Measurements from ENCODE around the gene NEK4. TPM values are rescaled to one million over a fixed set of nuclear protein-coding genes. Genes with fewer than 3 reads are reported as not detected.

NEK4 gene
- total RNA-seq, 6 experiments from 2014 or later = 19.9 to 25.0 (median 21.7) TPM

- DNase-seq = no peak
- TF ChIP-seq, protein P1, sequence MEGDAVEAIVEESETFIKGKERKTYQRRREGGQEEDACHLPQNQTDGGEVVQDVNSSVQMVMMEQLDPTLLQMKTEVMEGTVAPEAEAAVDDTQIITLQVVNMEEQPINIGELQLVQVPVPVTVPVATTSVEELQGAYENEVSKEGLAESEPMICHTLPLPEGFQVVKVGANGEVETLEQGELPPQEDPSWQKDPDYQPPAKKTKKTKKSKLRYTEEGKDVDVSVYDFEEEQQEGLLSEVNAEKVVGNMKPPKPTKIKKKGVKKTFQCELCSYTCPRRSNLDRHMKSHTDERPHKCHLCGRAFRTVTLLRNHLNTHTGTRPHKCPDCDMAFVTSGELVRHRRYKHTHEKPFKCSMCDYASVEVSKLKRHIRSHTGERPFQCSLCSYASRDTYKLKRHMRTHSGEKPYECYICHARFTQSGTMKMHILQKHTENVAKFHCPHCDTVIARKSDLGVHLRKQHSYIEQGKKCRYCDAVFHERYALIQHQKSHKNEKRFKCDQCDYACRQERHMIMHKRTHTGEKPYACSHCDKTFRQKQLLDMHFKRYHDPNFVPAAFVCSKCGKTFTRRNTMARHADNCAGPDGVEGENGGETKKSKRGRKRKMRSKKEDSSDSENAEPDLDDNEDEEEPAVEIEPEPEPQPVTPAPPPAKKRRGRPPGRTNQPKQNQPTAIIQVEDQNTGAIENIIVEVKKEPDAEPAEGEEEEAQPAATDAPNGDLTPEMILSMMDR (IDR thresholded peaks at IDR 0.05) = no peak
- Mint-ChIP-seq H3K9me3 (no peaks in the 10 kb centered on the region), H3K27me3 (ENCODE audit: insufficient read depth) (peaks cover 4% of the 10 kb centered on the region), H3K4me1 (ENCODE audit: low read depth) (peaks cover 22% of the 10 kb centered on the region), H3K36me3 (ENCODE audit: low read depth) (no peaks in the 10 kb centered on the region), H3K4me3 (peak overlapping the region; percentile 95), H3K27ac (peak overlapping the region; percentile 92)
These were observed 568 bp upstream of the NEK4 start for GRCh38 chr3:52771334-52771681.

- no peaks in the 10 kb centered on the region for H3K9me3 Mint-ChIP-seq
- DNase-seq = no peak
- no peaks in the 10 kb centered on the region; the same call in 1 of the 2 replicates for H3K27me3 Mint-ChIP-seq (ENCODE audit: insufficient read depth)
- H3K27ac Mint-ChIP-seq = peak overlapping the region; percentile 53
- H3K4me3 Mint-ChIP-seq = peak overlapping the region; percentile 95
- peaks cover 22% of the 10 kb centered on the region for H3K4me1 Mint-ChIP-seq (ENCODE audit: low read depth)
- TF ChIP-seq, protein P1 (IDR thresholded peaks at IDR 0.05) = no peak
- H3K36me3 Mint-ChIP-seq (ENCODE audit: low read depth) = no peaks in the 10 kb centered on the region
These were observed 819 bp downstream of the NEK4 start for GRCh38 chr3:52769786-52770455.

DNA sequence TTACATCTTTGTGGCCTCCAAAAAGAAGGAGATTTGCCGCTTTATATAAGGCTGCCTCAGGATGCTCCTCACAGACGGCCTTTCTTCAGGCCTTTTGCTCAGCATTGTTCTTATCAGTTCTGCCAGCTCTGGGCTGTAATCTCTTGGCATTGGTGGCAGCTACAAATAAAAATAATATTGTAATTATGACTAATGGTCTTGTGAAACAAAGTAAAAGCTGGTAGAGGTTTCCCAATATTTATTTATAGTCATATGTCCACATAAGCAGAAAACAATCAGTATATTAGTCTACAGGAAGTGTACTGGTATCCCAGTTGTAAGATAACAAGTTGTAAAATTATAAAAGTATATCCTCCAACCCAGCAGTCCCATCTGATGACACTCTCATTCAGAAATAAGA, 7.3 kb downstream of the NEK4 start:
- Mint-ChIP-seq H3K4me3 (no peak overlapping the region), H3K36me3 (ENCODE audit: low read depth) (peaks cover 13% of the 10 kb centered on the region), H3K9me3 (no peaks in the 10 kb centered on the region), H3K27ac (no peak overlapping the region), H3K4me1 (ENCODE audit: low read depth) (no peaks in the 10 kb centered on the region), H3K27me3 (ENCODE audit: insufficient read depth) (no peaks in the 10 kb centered on the region)
- no peak for DNase-seq
- TF ChIP-seq, protein P1 (IDR thresholded peaks at IDR 0.05) = no peak

GRCh38 chr3:52756141-52756540, 14.6 kb downstream of the NEK4 start:
- DNase-seq = no peak
- H3K36me3 Mint-ChIP-seq (ENCODE audit: low read depth) = peaks cover 32% of the 10 kb centered on the region

GRCh38 chr3:52754373-52754772, 16.4 kb downstream of the NEK4 start:
- Mint-ChIP-seq H3K36me3 (ENCODE audit: low read depth) (peaks cover 34% of the 10 kb centered on the region), H3K27ac (no peak overlapping the region), H3K27me3 (ENCODE audit: insufficient read depth) (no peaks in the 10 kb centered on the region; the same call in none of the 2 replicates), H3K4me3 (no peak overlapping the region), H3K9me3 (no peaks in the 10 kb centered on the region), H3K4me1 (ENCODE audit: low read depth) (peaks cover 15% of the 10 kb centered on the region)
- DNase-seq = no peak
- TF ChIP-seq, protein P1 (IDR thresholded peaks at IDR 0.05) = no peak

More at GRCh38 chr3:52756141-52756540, 14.6 kb downstream of the NEK4 start:
- H3K4me3 Mint-ChIP-seq = no peak overlapping the region
- peaks cover 15% of the 10 kb centered on the region for H3K4me1 Mint-ChIP-seq (ENCODE audit: low read depth)
- no peaks in the 10 kb centered on the region for H3K9me3 Mint-ChIP-seq
- no peak overlapping the region for H3K27ac Mint-ChIP-seq
- no peaks in the 10 kb centered on the region; the same call in none of the 2 replicates for H3K27me3 Mint-ChIP-seq (ENCODE audit: insufficient read depth)
- TF ChIP-seq, protein P1 (IDR thresholded peaks at IDR 0.05) = no peak

Data from HFFc6 (cell line).